ENCODE data around the gene RNF114. TPM values are rescaled to one million over a fixed set of nuclear protein-coding genes. Genes with fewer than 3 reads are reported as not detected.

Gene RNF114
- total RNA-seq, 1 donor from 2014 or later: 46.8 TPM

- peak; percentile 87 for TF ChIP-seq CTCF (IDR thresholded peaks at IDR 0.05; ENCODE audit: unreplicated experiment)
- H3K4me1 Mint-ChIP-seq (ENCODE audit: unreplicated experiment): peaks cover 3% of the 10 kb centered on the region
- H3K27ac Mint-ChIP-seq (ENCODE audit: unreplicated experiment): no peak overlapping the region
- H3K36me3 Mint-ChIP-seq (ENCODE audit: low read depth, unreplicated experiment): no peaks in the 10 kb centered on the region
- DNase-seq (ENCODE audit: low spot score): peak; percentile 82
- H3K27me3 Mint-ChIP-seq (ENCODE audit: unreplicated experiment): peaks cover 2% of the 10 kb centered on the region
- H3K9me3 Mint-ChIP-seq (ENCODE audit: unreplicated experiment): no peaks in the 10 kb centered on the region
- no peak overlapping the region for H3K4me3 Mint-ChIP-seq (ENCODE audit: unreplicated experiment)
Observed at GRCh38 chr20:49928411-49929141, 7.6 kb upstream of the RNF114 start.

GRCh38 chr20:49929142-49929494, 7.1 kb upstream of the RNF114 start:
- TF ChIP-seq CTCF (IDR thresholded peaks at IDR 0.05; ENCODE audit: unreplicated experiment): no peak
- no peaks in the 10 kb centered on the region for H3K36me3 Mint-ChIP-seq (ENCODE audit: low read depth, unreplicated experiment)
- peaks cover 3% of the 10 kb centered on the region for H3K4me1 Mint-ChIP-seq (ENCODE audit: unreplicated experiment)
- DNase-seq (ENCODE audit: low spot score): no peak
- no peak overlapping the region for H3K27ac Mint-ChIP-seq (ENCODE audit: unreplicated experiment)
- H3K9me3 Mint-ChIP-seq (ENCODE audit: unreplicated experiment): no peaks in the 10 kb centered on the region
- no peak overlapping the region for H3K4me3 Mint-ChIP-seq (ENCODE audit: unreplicated experiment)
- peaks cover under 1% of the 10 kb centered on the region for H3K27me3 Mint-ChIP-seq (ENCODE audit: unreplicated experiment)

- H3K36me3 Mint-ChIP-seq (ENCODE audit: low read depth, unreplicated experiment): no peaks in the 10 kb centered on the region
- peaks cover 5% of the 10 kb centered on the region for H3K27me3 Mint-ChIP-seq (ENCODE audit: unreplicated experiment)
- no peaks in the 10 kb centered on the region for H3K9me3 Mint-ChIP-seq (ENCODE audit: unreplicated experiment)
- H3K27ac Mint-ChIP-seq (ENCODE audit: unreplicated experiment): no peak overlapping the region
- TF ChIP-seq CTCF (IDR thresholded peaks at IDR 0.05; ENCODE audit: unreplicated experiment): no peak
- DNase-seq (ENCODE audit: low spot score): no peak
- H3K4me3 Mint-ChIP-seq (ENCODE audit: unreplicated experiment): no peak overlapping the region
- H3K4me1 Mint-ChIP-seq (ENCODE audit: unreplicated experiment): peaks cover 21% of the 10 kb centered on the region
Observed at GRCh38 chr20:49935746-49936152, 448 bp upstream of the RNF114 start.

- no peak for DNase-seq (ENCODE audit: low spot score)
- H3K27ac Mint-ChIP-seq (ENCODE audit: unreplicated experiment): peak overlapping the region; percentile 58
- TF ChIP-seq CTCF (IDR thresholded peaks at IDR 0.05; ENCODE audit: unreplicated experiment): no peak
- H3K9me3 Mint-ChIP-seq (ENCODE audit: unreplicated experiment): no peaks in the 10 kb centered on the region
- H3K36me3 Mint-ChIP-seq (ENCODE audit: low read depth, unreplicated experiment): peaks cover 7% of the 10 kb centered on the region
- peak overlapping the region; percentile 97 for H3K4me3 Mint-ChIP-seq (ENCODE audit: unreplicated experiment)
- peaks cover 21% of the 10 kb centered on the region for H3K4me1 Mint-ChIP-seq (ENCODE audit: unreplicated experiment)
- peaks cover 5% of the 10 kb centered on the region for H3K27me3 Mint-ChIP-seq (ENCODE audit: unreplicated experiment)
Observed at GRCh38 chr20:49937027-49937929, 1.1 kb downstream of the RNF114 start.
